GM23248 (cell line): ENCODE results near the gene BTBD16. TPM values are rescaled to one million over a fixed set of nuclear protein-coding genes. Genes with fewer than 3 reads are reported as not detected.
A peak's percentile ranks its signal among the peaks of the same experiment; 100 is the strongest.

Experiments used
- DNase-seq: peaks from one replicate; pipeline ENCODE4 v3.0.0-alpha.2; 2015
- H2AFZ ChIP-seq: fragments of 200-600 bp; sonication (generic); 2 replicates; pipeline ENCODE4 v1.6.1; 2016; ENCODE audit warnings: antibody characterized with exemption
- H3F3A ChIP-seq: fragments of 200-600 bp; sonication (generic); 2 replicates; pipeline ENCODE4 v1.6.1; 2016; ENCODE audit warnings: mild to moderate bottlenecking, antibody characterized with exemption, mixed run types; ENCODE audit not compliant: insufficient read depth
- H3K27ac ChIP-seq: fragments of 200-600 bp; sonication (generic); 2 replicates; pipeline ENCODE4 v1.5.1; 2016; ENCODE audit warnings: mild to moderate bottlenecking
- H3K27me3 ChIP-seq: fragments of 200-600 bp; sonication (generic); replicated peaks from 2 replicates; pipeline ENCODE4 v1.6.1; 2016; ENCODE audit warnings: mild to moderate bottlenecking; ENCODE audit not compliant: insufficient read depth
- H3K36me3 ChIP-seq: fragments of 200-600 bp; sonication (generic); 2 replicates; pipeline ENCODE4 v1.6.1; 2016; ENCODE audit warnings: low read depth, mild to moderate bottlenecking
- H3K4me1 ChIP-seq: fragments of 200-600 bp; sonication (generic); 2 replicates; pipeline ENCODE4 v1.6.1; 2016; ENCODE audit warnings: mild to moderate bottlenecking; ENCODE audit not compliant: insufficient read depth
- H3K4me2 ChIP-seq: fragments of 200-600 bp; sonication (generic); one replicate; pipeline ENCODE4 v1.6.1; 2016; ENCODE audit warnings: mild to moderate bottlenecking; ENCODE audit not compliant: unreplicated experiment
- H3K4me3 ChIP-seq: fragments of 200-600 bp; sonication (generic); 2 replicates; pipeline ENCODE4 v1.5.1; 2016; ENCODE audit warnings: mild to moderate bottlenecking
- H3K79me2 ChIP-seq: fragments of 200-600 bp; sonication (generic); 2 replicates; pipeline ENCODE4 v1.6.1; 2016; ENCODE audit warnings: mild to moderate bottlenecking; ENCODE audit not compliant: insufficient read depth
- H3K9ac ChIP-seq: fragments of 200-600 bp; sonication (generic); 2 replicates; pipeline ENCODE4 v1.6.1; 2016; ENCODE audit warnings: mild to moderate bottlenecking
- H3K9me2 ChIP-seq: fragments of 200-600 bp; sonication (generic); 2 replicates; pipeline ENCODE4 v1.6.1; 2016; ENCODE audit warnings: mixed run types, mild to moderate bottlenecking, moderate library complexity; ENCODE audit not compliant: insufficient read depth
- H3K9me3 ChIP-seq: fragments of 200-600 bp; sonication (generic); one replicate; pipeline ENCODE4 v1.6.1; 2017; ENCODE audit warnings: low read depth
- H4K20me1 ChIP-seq: fragments of 200-600 bp; sonication (generic); 2 replicates; pipeline ENCODE4 v1.6.0; 2016; ENCODE audit not compliant: insufficient read depth
- EZH2 ChIP-seq: fragments of 200-600 bp; sonication (generic); IDR thresholded peaks from 2 replicates; pipeline ENCODE4 v1.6.1; 2018; ENCODE audit warnings: antibody characterized with exemption, mild to moderate bottlenecking; ENCODE audit not compliant: insufficient read depth, poor library complexity, severe bottlenecking
- EZH2phosphoT487 ChIP-seq: fragments of 200-600 bp; sonication (generic); IDR thresholded peaks from 2 replicates; pipeline ENCODE4 v1.6.1; 2018; ENCODE audit warnings: antibody characterized with exemption, moderate library complexity, mild to moderate bottlenecking, low read depth; ENCODE audit not compliant: insufficient read depth
- WGBS, 2 experiments: methylation state at CpG; one replicate each; pipeline ENCODE4 v1.1.6; 2015 to 2017; ENCODE audit warnings: low lambda C conversion rate in 2 of 2, low coverage in 1 of 2; ENCODE audit errors: missing lambda C conversion rate in 2 of 2; 5-methylcytosine and 5-hydroxymethylcytosine counted together
- in situ Hi-C: fragments of 300-500 bp; cut with MboI; formaldehyde crosslinking; loops from 2 replicates; pipeline ENCODE4 v1.15.0; 2020
- polyA plus RNA-seq: library from polyadenylated mRNA; unstranded; fragments of >200 nt; fragmentation: Nextera tagmentation; extraction: Ambion mirVana; gene quantifications from 2 replicates; pipeline ENCODE4 v1.2.1, GENCODE V29; 2016
- total RNA-seq: library from RNA; depleted of rRNA; stranded (reverse); fragments of >200 nt; shearing (Covaris generic); gene quantifications from 2 replicates; pipeline ENCODE4 v1.2.3, GENCODE V29; 2014

Gene BTBD16
- total and polyA plus RNA-seq, 2 experiments from 2014 or later = not detected

- Histone ChIP-seq H3K4me3 (no peak overlapping the region), H3K9me2 (no peaks in the 10 kb centered on the region), H3K79me2 (no peaks in the 10 kb centered on the region), H3K9me3 (no peaks in the 10 kb centered on the region), H3K4me2 (no peak overlapping the region), H3K4me1 (peaks cover 12% of the 10 kb centered on the region), H3K9ac (no peak overlapping the region), H4K20me1 (no peaks in the 10 kb centered on the region), H3F3A (peaks cover 15% of the 10 kb centered on the region), H3K27ac (no peak overlapping the region), H3K36me3 (no peaks in the 10 kb centered on the region), H3K27me3 (no peaks in the 10 kb centered on the region), H2AFZ (no peak overlapping the region)
- WGBS, 2 experiments = 34 to 39% methylated on average over 9 of the region's 9 CpGs
- in situ Hi-C loops = loop anchor here (25.0 kb wide), 1 partner anchor 708 kb away; the partner anchor contains the start of gene PSTK
- DNase-seq = peak; percentile 60
- no peak for TF ChIP-seq EZH2phosphoT487
- no peak for TF ChIP-seq EZH2
Measured at GRCh38 chr10:122279725-122280141, 8.6 kb downstream of the BTBD16 start.

GRCh38 chr10:122280156-122280555, 9.1 kb downstream of the BTBD16 start:
- Histone ChIP-seq H3K9ac (no peak overlapping the region), H4K20me1 (no peaks in the 10 kb centered on the region)

GRCh38 chr10:122281018-122281626, 10.0 kb downstream of the BTBD16 start:
- no peak for DNase-seq
- H3F3A ChIP-seq = peaks cover 15% of the 10 kb centered on the region
- H4K20me1 ChIP-seq = no peaks in the 10 kb centered on the region
- H3K9me3 ChIP-seq = no peaks in the 10 kb centered on the region
- H3K9me2 ChIP-seq = no peaks in the 10 kb centered on the region
- no peak overlapping the region for H3K9ac ChIP-seq
- H2AFZ ChIP-seq = no peak overlapping the region
- 87 to 90% methylated on average over 7 of the region's 7 CpGs for WGBS, 2 experiments
- no peak overlapping the region for H3K4me2 ChIP-seq
- H3K36me3 ChIP-seq = no peaks in the 10 kb centered on the region
- TF ChIP-seq EZH2phosphoT487 = no peak
- no peak for TF ChIP-seq EZH2
- H3K27ac ChIP-seq = no peak overlapping the region
- in situ Hi-C loops = loop anchor here (25.0 kb wide), 1 partner anchor 706 kb away; the partner anchor contains the start of gene PSTK
- no peaks in the 10 kb centered on the region for H3K27me3 ChIP-seq
- H3K4me1 ChIP-seq = peaks cover 12% of the 10 kb centered on the region
- H3K4me3 ChIP-seq = no peak overlapping the region
- H3K79me2 ChIP-seq = no peaks in the 10 kb centered on the region

More at GRCh38 chr10:122280156-122280555, 9.1 kb downstream of the BTBD16 start:
- WGBS, 2 experiments = 42 to 43% methylated on average over 7 of the region's 7 CpGs
- Histone ChIP-seq H3K36me3 (no peaks in the 10 kb centered on the region), H3K4me3 (no peak overlapping the region), H3K79me2 (no peaks in the 10 kb centered on the region), H3K9me2 (no peaks in the 10 kb centered on the region), H3K27me3 (no peaks in the 10 kb centered on the region), H3K4me1 (peaks cover 12% of the 10 kb centered on the region), H3K4me2 (no peak overlapping the region), H3F3A (peaks cover 15% of the 10 kb centered on the region), H2AFZ (no peak overlapping the region), H3K9me3 (no peaks in the 10 kb centered on the region), H3K27ac (no peak overlapping the region)
- TF ChIP-seq EZH2 (no peak), EZH2phosphoT487 (no peak)
- no peak for DNase-seq
- in situ Hi-C loops = loop anchor here (25.0 kb wide), 1 partner anchor 707 kb away; the partner anchor contains the start of gene PSTK

GRCh38 chr10:122281751-122282150, 10.7 kb downstream of the BTBD16 start:
- H2AFZ ChIP-seq = no peak overlapping the region
- no peak overlapping the region for H3K27ac ChIP-seq
- in situ Hi-C loops = loop anchor here (25.0 kb wide), 1 partner anchor 706 kb away; the partner anchor contains the start of gene PSTK

More at GRCh38 chr10:122281751-122282150, 10.7 kb downstream of the BTBD16 start:
- TF ChIP-seq EZH2 (no peak), EZH2phosphoT487 (no peak)
- H3K4me3 ChIP-seq = no peak overlapping the region
- peak overlapping the region; percentile 41 for H3K4me2 ChIP-seq
- no peak overlapping the region for H3K9ac ChIP-seq
- H4K20me1 ChIP-seq = no peaks in the 10 kb centered on the region
- no peaks in the 10 kb centered on the region for H3K9me2 ChIP-seq
- H3K4me1 ChIP-seq = peaks cover 12% of the 10 kb centered on the region
- peaks cover 15% of the 10 kb centered on the region for H3F3A ChIP-seq
- no peaks in the 10 kb centered on the region for H3K79me2 ChIP-seq
- H3K36me3 ChIP-seq = no peaks in the 10 kb centered on the region
- H3K9me3 ChIP-seq = no peaks in the 10 kb centered on the region
- DNase-seq = no peak
- H3K27me3 ChIP-seq = no peaks in the 10 kb centered on the region
- 96 to 97% methylated on average over 8 of the region's 8 CpGs for WGBS, 2 experiments
